ENCODE results near the gene IRX6.

IRX6 gene

GRCh38 chr16:55323637-55324271 lies at the start of gene IRX6:
Gene IRX6 (plus strand): TSS chr16:55324203. CDS start chr16:55325092, 889 bp downstream.
- no peak within 1 kb of the TSS for H3K9ac ChIP-seq
- no peaks in the 10 kb centered on the region for H3K36me3 ChIP-seq (ENCODE audit: control insufficient read depth, insufficient read depth, low read length)
- no peaks in the 10 kb centered on the region for H3K79me2 ChIP-seq
- TF ChIP-seq, protein P1, sequence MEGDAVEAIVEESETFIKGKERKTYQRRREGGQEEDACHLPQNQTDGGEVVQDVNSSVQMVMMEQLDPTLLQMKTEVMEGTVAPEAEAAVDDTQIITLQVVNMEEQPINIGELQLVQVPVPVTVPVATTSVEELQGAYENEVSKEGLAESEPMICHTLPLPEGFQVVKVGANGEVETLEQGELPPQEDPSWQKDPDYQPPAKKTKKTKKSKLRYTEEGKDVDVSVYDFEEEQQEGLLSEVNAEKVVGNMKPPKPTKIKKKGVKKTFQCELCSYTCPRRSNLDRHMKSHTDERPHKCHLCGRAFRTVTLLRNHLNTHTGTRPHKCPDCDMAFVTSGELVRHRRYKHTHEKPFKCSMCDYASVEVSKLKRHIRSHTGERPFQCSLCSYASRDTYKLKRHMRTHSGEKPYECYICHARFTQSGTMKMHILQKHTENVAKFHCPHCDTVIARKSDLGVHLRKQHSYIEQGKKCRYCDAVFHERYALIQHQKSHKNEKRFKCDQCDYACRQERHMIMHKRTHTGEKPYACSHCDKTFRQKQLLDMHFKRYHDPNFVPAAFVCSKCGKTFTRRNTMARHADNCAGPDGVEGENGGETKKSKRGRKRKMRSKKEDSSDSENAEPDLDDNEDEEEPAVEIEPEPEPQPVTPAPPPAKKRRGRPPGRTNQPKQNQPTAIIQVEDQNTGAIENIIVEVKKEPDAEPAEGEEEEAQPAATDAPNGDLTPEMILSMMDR (IDR thresholded peaks at IDR 0.05): no peak
- H3K27me3 ChIP-seq (ENCODE audit: control insufficient read depth, insufficient read depth, low read length): no peaks in the 10 kb centered on the region
- no peaks in the 10 kb centered on the region for H3K9me3 ChIP-seq (ENCODE audit: control insufficient read depth, low read length)
- H3K4me1 ChIP-seq: no peaks in the 10 kb centered on the region
- no peak within 1 kb of the TSS for H3K27ac ChIP-seq
- no peak within 1 kb of the TSS for H3K4me3 ChIP-seq (ENCODE audit: low read depth, low read length)
- peak within 1 kb of the TSS; percentile 34 for H3K4me2 ChIP-seq (ENCODE audit: low read length)
- no peak within 1 kb of the TSS for H2AFZ ChIP-seq

DNA sequence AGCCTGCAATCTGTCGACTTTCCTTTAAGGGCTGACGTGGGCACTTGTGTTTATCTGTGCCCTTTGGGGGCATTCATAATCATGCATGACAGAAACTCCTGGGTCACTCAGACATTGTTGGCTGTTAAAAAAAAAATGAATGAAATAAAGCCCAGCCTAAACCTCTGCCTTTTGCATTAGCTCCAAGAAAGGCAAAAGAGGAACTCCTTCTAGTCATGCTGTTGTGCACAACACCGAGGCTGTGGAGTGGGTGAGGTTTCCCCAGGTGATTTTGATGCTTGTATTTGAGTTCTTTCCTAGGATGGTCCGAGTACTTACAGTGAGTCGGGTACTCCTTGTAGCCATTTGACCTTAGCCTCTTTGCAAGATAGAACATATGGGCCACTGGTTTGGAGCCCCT lies 49.6 kb upstream of the IRX6 start:
- Histone ChIP-seq H3K4me2 (ENCODE audit: low read length) (no peak overlapping the region), H3K79me2 (no peaks in the 10 kb centered on the region), H3K27me3 (ENCODE audit: control insufficient read depth, insufficient read depth, low read length) (no peaks in the 10 kb centered on the region), H3K36me3 (ENCODE audit: control insufficient read depth, insufficient read depth, low read length) (no peaks in the 10 kb centered on the region), H3K9me3 (ENCODE audit: control insufficient read depth, low read length) (no peaks in the 10 kb centered on the region), H3K27ac (no peak overlapping the region), H3K9ac (no peak overlapping the region), H2AFZ (no peak overlapping the region), H3K4me1 (no peaks in the 10 kb centered on the region), H3K4me3 (ENCODE audit: low read depth, low read length) (no peak overlapping the region)
- TF ChIP-seq, protein P1 (IDR thresholded peaks at IDR 0.05): no peak

DNA sequence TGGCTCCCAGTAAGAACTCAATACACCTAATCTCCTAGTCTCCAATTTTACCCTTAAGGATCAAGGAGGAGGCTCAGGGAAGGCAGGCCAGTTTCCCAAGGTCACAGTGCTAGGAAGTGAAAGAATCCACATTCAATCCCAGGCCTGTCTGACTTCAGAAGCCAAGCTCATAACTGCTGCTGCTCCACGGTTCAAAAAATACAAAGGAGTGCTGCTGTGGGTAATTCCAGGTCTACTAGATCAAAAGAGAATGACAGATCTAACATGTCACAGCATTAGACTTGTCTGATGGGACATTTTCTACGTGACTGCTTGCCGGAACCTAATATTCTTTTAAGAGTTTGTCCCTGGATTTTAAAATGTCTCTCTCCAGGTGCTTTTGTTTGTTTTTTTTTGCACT lies 48.8 kb upstream of the IRX6 start:
- H3K9me3 ChIP-seq (ENCODE audit: control insufficient read depth, low read length): no peaks in the 10 kb centered on the region
- H3K27me3 ChIP-seq (ENCODE audit: control insufficient read depth, insufficient read depth, low read length): no peaks in the 10 kb centered on the region
- no peak overlapping the region for H3K27ac ChIP-seq
- H2AFZ ChIP-seq: no peak overlapping the region
- no peaks in the 10 kb centered on the region for H3K79me2 ChIP-seq
- H3K4me2 ChIP-seq (ENCODE audit: low read length): no peak overlapping the region
- no peak overlapping the region for H3K4me3 ChIP-seq (ENCODE audit: low read depth, low read length)
- no peaks in the 10 kb centered on the region for H3K4me1 ChIP-seq
- H3K9ac ChIP-seq: no peak overlapping the region
- H3K36me3 ChIP-seq (ENCODE audit: control insufficient read depth, insufficient read depth, low read length): no peaks in the 10 kb centered on the region
- TF ChIP-seq, protein P1 (IDR thresholded peaks at IDR 0.05): no peak

GRCh38 chr16:55275869-55276268 lies 48.1 kb upstream of the IRX6 start:
- H3K27ac ChIP-seq: no peak overlapping the region
- H3K79me2 ChIP-seq: no peaks in the 10 kb centered on the region
- TF ChIP-seq, protein P1 (IDR thresholded peaks at IDR 0.05): no peak
- no peaks in the 10 kb centered on the region for H3K27me3 ChIP-seq (ENCODE audit: control insufficient read depth, insufficient read depth, low read length)
- no peaks in the 10 kb centered on the region for H3K9me3 ChIP-seq (ENCODE audit: control insufficient read depth, low read length)
- H3K4me3 ChIP-seq (ENCODE audit: low read depth, low read length): no peak overlapping the region
- H3K4me1 ChIP-seq: no peaks in the 10 kb centered on the region
- no peaks in the 10 kb centered on the region for H3K36me3 ChIP-seq (ENCODE audit: control insufficient read depth, insufficient read depth, low read length)
- H3K9ac ChIP-seq: no peak overlapping the region
- no peak overlapping the region for H2AFZ ChIP-seq
- H3K4me2 ChIP-seq (ENCODE audit: low read length): no peak overlapping the region

- no peaks in the 10 kb centered on the region for H3K79me2 ChIP-seq
- H3K9me3 ChIP-seq (ENCODE audit: control insufficient read depth, low read length): no peaks in the 10 kb centered on the region
- H3K27me3 ChIP-seq (ENCODE audit: control insufficient read depth, insufficient read depth, low read length): no peaks in the 10 kb centered on the region
- TF ChIP-seq, protein P1 (IDR thresholded peaks at IDR 0.05): no peak
- H3K27ac ChIP-seq: no peak overlapping the region
- no peaks in the 10 kb centered on the region for H3K4me1 ChIP-seq
- H3K4me3 ChIP-seq (ENCODE audit: low read depth, low read length): no peak overlapping the region
- no peak overlapping the region for H2AFZ ChIP-seq
- H3K36me3 ChIP-seq (ENCODE audit: control insufficient read depth, insufficient read depth, low read length): no peaks in the 10 kb centered on the region
- no peak overlapping the region for H3K4me2 ChIP-seq (ENCODE audit: low read length)
- H3K9ac ChIP-seq: no peak overlapping the region
Measured at GRCh38 chr16:55277536-55277935, 46.5 kb upstream of the IRX6 start.
